ENCODE measurements around the gene TBCCD1.

DNA sequence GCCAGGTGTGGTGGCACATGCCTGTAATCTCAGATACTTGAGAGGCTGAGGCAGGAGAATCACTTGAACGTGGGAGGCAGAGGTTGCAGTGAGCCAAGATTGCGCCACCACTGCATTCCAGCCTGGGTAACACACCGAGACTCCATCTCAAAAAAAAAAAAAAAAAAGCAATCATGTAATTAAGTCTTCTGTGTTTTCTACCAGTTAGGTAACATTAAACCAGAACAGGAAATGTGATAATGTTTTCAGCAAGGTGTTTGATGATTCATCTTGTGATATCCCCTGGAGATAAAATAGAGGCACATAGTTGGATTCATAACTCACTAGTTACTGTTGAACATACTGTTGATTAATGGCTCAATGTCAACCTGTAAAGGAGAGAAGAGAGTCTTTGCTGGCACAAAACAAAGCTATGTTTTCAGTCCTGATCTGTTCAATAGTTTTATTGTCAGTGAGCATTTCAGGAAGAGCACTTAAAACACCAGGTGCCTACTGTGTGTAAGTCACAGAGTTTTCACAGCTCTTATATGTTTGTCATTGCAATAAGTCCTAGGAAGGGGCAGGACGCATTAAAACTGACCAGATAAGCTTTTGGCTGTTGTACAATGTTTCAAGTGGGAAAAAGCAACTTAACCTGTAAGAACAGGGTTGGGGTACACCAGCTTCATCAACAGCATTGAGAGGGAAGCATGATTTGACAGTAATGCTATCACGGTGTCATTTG, 22.9 kb upstream of the TBCCD1 start:
- TF ChIP-seq, protein P1, sequence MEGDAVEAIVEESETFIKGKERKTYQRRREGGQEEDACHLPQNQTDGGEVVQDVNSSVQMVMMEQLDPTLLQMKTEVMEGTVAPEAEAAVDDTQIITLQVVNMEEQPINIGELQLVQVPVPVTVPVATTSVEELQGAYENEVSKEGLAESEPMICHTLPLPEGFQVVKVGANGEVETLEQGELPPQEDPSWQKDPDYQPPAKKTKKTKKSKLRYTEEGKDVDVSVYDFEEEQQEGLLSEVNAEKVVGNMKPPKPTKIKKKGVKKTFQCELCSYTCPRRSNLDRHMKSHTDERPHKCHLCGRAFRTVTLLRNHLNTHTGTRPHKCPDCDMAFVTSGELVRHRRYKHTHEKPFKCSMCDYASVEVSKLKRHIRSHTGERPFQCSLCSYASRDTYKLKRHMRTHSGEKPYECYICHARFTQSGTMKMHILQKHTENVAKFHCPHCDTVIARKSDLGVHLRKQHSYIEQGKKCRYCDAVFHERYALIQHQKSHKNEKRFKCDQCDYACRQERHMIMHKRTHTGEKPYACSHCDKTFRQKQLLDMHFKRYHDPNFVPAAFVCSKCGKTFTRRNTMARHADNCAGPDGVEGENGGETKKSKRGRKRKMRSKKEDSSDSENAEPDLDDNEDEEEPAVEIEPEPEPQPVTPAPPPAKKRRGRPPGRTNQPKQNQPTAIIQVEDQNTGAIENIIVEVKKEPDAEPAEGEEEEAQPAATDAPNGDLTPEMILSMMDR (IDR thresholded peaks at IDR 0.05): no peak
- no peak for TF ChIP-seq POLR2A (IDR thresholded peaks at IDR 0.05)
